Hindlimb muscle (tissue), 1 donor: ENCODE measurements around the gene BBX. TPM values are rescaled to one million over a fixed set of nuclear protein-coding genes. Genes with fewer than 3 reads are reported as not detected.
"Not testable (repeated sequence)": the region's sequence is repeated elsewhere in the genome, so short reads cannot be mapped to it uniquely, and the experiment has no call there.

Experiments
- DNase-seq: peaks from one replicate; pipeline ENCODE4 v3.0.0-alpha.2; 2013
- polyA plus RNA-seq: library from polyadenylated mRNA; unstranded; fragments of 120-200 nt; gene quantifications from one replicate; pipeline ENCODE4 v1.2.1, GENCODE V29; 2013; ENCODE audit not compliant: insufficient read length

BBX gene
- polyA plus RNA-seq, 1 donor = 41.6 TPM

DNA sequence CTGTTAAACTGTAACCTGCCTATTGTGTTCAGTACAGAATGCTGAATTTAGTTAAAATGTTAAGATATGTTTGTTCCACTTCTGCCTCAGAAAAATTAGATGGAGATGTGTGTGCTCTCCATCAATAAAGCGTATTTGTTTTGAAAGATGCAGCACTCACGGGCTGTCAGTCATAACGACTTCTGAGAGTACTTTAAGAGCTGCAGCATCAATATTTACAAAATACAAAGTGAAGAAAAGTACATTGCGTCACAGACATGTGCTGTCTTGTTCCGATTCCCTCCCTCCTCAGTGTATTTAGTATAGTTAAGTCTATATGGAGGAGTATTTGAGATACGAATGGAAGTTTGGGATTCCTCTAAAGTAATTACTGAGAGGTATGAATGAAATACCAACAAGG lies 166.6 kb downstream of the BBX start:
- no peak for DNase-seq

DNA sequence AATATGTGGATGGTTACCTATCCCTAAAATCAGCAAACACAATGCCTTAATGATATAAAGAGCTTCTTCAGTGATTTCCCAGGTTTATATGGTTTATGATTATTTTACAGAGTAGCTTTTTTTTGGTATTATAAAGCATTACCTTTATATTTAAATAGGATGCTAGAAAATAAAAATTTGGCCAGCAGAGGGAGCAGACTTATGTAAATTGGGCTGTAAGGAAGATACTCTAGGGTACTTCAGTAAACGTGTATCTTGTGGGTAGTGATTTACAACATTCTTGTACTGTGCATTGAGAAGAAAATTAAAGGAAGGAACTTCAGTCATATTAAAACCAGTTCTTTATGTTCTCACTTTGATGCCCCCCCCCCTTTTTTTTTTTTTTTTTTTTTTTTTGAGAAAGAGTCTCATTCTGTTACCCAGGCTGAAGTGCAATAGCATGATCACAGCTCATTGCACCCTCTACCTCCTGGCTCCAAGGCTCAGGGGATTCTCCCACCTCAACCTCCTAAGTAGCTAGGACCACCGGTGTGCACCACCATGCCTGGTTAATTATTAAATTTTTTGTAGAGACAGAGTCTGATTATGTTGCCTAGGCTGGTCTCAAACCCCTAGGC lies 167.9 kb downstream of the BBX start:
- peak; percentile 30 for DNase-seq

DNA sequence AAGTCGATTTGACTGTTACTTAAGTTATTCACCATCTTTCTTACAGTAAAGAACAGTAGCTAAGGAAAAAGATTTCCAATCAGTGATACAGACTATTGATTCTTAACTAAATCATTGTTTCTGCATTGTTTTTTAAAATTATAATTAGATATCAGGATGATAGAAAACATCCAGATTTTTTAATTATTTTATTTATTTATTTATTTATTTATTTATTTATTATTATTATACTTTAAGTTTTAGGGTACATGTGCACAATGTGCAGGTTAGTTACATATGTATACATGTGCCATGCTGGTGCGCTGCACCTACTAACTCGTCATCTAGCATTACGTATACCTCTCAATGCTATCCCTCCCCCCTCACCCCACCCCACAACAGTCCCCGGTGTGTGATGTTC lies 169.2 kb downstream of the BBX start:
- DNase-seq = not testable (repeated sequence)

DNA sequence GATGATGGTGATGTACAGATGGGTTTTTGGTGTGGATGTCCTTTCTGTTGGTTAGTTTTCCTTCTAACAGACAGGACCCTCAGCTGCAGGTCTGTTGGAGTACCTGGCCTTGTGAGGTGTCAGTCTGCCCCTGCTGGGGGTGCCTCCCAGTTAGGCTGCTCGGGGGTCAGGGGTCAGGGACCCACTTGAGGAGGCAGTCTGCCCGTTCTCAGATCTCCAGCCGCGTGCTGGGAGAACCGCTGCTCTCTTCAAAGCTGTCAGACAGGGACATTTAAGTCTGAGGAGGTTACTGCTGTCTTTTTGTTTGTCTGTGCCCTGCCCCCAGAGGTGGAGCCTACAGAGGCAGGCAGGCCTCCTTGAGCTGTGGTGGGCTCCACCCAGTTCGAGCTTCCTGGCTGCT lies 174.6 kb downstream of the BBX start:
- not testable (repeated sequence) for DNase-seq

DNA sequence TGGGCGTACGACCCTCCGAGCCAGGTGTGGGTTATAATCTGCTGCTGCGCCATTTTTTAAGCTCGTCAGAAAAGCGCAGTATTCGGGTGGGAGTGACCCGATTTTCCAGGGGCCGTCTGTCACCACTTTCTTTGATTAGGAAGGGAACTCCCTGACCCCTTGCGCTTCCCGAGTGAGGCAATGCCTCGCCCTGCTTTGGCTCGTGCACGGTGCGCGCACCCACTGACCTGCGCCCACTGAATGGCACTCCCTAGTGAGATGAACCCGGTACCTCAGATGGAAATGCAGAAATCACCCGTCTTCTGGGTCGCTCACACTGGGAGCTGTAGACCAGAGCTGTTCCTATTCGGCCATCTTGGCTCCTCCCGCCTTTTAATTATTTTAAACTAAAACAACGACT lies 175.1 kb downstream of the BBX start:
- not testable (repeated sequence) for DNase-seq

DNA sequence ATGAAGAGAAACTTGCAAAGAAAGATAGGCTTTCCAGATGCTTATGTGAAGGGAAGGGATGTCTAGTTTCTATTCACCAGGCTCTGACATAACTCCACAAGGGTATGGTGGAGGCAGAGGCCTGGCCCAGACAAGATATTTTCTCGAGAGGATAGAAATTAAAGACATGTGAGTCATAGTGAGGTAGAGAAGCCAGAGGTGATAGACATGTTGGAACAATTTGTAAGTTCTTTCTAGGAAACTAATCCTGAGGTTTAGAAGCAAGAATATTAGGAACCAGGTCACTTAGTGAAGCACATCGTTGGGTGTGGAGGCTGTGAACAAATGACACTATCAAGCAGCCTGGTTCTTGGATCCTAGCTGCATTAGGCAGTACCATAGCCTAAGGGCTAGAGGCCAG lies 176.9 kb downstream of the BBX start:
- no peak for DNase-seq

DNA sequence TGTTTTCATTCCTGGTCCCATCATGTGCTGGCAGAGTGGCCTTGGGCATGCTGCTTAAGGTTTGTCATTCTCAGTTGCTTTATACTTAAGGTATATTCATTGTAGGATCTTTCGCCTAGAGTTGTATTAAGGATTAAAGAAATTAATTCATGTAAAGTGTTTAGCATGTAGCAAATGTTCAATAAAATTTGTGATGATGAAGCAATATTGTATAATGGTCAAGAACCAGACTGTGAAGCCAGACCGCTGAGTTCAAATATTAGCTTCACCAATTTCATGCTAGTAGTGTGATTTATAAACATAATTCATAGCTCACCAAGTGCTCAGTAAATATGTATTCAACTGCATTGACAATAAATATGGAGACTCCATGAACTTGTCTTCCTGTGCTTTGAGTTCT lies 178.5 kb downstream of the BBX start:
- no peak for DNase-seq

DNA sequence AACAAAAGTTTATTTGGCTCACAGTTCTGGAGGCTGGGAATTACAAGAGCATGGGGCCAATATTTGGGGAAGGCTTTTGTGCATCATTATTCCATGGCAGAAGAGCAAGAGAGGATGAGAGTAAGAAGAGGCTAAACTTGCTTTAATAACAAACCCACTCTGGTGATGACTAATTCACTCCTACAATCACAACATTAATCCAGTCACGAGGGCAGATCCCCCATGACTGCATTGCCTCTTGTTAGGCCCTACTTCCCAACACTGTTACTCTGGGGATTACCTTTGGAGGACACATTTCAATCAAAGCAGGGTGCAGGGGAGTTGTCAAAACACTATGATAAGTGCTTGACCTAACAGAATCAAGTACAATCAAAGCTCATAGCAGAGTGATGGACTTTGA lies 181.7 kb downstream of the BBX start:
- no peak for DNase-seq

DNA sequence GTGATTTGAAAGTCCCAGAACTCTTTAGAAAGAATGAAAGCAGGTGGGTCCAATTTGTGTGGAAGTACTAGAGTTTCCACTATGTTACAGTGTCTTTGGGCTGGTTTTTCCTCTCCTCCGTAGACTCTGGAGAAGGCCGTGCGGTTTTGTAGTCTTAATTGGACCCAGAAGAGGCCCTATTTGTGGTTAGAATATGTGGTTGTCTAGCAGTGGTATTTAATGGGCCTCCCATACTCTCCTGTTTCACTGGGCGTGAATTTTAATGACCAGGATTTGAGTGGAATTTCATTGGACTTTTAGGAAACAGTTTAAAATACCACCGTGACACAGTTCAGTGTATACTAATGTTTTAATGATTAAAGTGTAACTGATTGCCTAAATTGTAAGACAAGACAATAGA lies 182.3 kb downstream of the BBX start:
- no peak for DNase-seq

DNA sequence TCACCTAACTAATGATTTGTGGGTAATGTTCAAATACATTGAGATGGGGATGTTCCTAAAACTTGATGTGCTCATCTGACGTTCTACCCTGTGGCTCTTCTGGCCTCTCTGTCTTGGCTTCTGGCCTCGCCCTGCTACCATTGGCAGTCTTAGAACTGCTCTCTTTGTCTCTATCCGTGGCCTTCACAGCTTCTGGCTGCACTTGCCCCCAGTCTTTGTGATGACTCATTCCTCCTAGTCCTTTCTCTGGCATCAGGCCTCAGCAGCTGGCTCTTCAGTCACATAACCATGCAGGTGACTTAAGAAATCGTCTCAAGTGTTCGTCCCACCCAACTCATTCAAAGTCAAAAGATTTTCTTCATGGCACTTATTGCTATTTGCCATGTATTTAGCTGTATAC lies 188.1 kb downstream of the BBX start:
- peak; percentile 14 for DNase-seq

DNA sequence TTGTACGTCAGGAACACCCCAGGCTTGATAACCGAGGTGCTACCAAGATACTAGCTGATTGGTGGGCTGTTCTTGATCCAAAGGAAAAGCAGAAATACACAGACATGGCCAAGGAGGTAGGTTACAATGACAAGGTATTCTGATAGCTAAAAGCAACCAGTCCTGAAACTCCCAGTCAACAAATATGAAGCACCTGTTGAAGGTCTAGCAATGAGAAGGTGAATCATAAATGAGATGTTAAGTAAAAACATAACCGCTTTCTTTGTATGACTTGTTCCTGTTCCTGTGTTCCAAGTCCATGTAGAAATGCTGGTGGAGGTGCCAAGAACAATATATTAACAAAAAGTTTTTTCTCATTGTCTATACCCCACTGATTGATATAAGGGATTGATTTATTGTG lies 194.0 kb downstream of the BBX start:
- no peak for DNase-seq

DNA sequence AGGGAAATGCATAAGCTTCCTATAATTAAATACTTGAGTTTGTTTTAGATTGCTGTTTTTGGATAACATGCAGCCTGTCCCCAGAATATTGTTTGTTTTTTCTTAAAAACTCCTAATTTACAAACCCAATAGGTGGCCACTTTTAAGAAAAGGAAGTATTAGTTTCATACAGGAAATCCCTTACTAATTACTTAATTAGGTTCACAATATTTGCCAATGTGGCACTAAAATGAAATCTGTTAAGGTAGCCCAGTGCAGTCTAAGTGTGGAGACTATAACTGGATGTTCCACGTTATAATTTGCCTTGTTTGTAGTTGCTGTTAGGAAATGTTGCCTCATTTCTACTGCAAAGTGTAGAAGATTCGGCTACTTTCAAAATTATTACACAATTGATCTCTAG lies 195.8 kb downstream of the BBX start:
- DNase-seq = no peak

DNA sequence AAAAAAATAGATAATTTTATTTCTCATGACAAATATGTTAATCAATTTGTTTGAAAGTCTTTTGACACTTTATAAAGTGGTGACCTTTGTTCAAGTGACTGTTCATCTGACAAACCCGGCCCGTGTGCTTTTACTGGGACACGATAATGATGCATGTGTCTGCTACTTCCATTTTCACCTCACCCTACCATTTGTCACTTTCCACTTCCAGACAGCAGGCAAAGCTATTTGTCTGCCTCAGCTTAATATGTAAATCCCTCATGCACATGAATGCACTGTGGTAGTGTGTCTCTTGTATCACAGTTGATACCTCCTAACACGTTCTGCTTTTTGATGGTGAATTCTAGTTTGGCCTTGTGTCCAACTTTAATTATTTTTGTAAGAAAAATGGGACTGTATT lies 204.3 kb downstream of the BBX start:
- no peak for DNase-seq

DNA sequence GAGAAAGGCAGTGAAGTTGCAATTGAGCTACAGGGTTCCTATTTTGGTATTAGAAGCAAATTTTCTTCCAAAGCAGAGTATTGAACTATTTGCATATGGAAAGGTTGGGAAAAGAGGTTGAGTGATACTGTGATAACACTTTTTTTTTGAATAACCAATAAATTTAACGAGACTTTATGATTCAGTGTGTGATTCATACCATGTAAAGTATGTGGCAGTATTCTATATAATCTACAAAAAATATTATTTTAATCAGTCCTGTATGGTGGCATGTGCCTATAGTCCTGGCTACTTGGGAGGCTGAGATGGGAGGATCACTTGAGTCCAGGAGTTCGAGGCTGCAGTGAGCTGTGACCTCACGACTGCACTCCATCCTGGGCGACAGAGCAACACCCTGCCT lies 206.9 kb downstream of the BBX start:
- no peak for DNase-seq

DNA sequence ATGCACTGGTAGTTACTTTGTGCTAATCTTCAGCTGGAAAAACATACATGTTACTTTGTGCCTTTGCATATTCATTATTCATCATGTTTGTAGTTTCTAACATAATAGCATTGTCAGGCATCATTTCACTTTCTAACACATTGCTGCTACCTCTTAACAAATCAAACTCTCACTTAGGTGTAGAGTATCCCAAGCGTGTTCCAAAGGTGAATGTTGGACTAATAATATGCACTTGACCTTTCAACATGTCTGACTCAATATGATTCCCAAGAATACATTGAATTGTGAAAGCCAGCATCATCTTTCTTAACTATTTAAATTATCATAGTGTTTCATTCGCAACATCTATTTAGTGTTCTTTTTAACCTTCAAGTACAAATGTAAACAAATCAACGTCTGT lies 211.6 kb downstream of the BBX start:
- DNase-seq = no peak

DNA sequence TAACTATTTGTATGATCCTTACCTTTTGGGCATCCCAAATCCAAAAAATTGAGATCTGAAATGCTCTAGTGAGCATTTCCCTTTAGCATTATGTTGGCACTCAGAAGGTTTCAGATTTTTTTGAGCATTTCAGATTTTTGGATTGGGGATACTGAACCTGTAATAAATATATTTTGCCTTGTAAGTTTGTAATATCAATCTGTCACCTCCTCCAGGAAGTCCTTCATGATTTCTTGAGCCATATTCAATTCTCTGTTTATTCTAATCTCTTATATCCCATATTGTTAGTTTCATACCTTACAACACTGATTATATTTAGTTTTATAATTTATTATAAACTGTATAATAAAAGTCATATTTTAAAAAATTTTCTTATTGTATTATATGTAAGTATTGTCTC lies 215.2 kb downstream of the BBX start:
- DNase-seq = no peak

DNA sequence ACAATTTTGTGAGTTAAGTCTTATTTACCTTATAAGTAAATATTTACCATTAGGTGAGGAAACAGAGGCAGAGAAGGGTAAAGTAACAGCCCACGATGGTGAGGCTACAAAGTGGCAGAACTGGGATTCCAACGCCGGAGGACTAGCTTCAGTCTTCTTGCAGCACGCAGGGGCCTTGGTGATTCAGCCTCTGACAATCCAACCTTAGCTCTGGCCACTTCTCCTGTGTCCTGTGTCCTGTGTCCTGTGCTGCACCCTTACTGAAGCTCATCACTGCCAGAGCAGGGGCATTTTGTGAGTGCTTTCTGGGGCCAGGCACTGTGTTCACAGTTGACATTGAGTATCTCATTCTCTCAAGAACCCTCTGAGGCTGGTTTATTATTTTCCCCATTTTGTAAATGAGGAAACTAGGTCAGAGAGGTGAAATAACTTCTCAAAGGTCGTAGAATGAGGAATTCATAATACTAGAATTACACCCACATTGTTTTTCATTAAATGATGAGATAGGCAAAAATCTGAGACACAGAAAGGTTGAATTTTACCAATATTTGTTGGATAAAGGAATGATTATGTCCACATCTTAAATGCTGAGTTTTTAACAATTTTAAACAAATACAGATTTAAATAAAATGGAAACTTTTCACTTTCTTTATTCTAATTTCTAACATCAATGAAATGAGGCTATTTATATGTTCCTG lies 215.9 kb downstream of the BBX start:
- DNase-seq = no peak

DNA sequence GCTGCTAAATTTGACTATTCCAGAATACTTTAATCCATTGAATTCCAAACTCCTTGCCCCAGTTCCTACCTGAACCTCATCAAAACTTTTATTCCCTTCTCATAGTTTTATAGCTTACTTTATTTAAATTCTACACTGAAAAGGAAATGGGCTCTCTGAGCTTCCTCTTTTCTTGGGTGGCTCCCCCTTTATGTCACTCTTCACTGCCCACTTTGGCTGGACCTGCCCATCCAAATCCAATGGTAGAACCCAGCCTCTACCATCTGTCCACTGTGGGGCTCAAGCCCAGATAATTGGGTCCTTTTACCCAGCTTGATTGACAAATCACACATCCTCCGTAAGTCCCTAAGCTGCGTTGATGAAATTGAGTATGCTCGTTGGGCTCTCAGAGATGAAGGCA lies 216.5 kb downstream of the BBX start:
- no peak for DNase-seq

DNA sequence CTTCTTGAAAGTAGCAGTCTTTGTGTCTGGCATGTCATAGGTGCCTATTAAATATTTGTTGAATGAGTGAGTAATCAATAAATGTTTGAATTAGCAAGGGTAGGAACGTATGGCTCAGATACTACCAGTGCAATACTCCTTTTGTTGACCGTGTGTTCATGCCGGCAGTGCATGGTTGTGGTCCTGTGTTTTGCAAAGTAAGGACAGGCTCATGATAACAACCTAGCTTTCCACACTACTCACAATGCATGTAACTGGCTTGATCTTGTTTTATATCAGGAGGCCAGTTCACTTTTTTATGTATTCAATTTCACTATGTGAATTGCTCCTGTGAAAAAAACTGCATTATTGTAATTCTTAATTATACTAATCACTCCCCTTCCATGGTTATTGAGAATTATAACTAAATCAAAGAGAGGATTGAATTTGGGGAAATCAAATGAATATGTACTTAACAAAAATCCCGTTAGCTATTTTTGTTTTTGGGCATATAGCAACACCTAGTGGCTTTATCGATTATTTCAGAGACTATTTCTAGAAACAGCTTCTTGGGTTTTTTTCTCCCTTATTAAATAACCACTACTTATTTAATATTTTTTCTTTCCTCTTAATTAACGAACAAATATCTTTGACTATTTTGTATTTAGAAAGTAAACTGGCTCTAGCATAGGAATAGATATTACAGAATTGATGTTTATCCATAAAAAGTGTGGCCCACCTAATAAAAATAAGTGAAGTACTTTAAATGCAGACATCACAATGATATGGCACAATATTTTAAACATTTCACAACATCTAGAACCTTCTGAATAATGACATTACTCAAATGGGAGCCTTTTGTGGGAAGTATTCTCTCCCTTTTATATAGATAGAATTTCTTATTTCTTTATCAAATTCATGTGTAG lies 218.5 kb downstream of the BBX start:
- DNase-seq = peak; percentile 16

DNA sequence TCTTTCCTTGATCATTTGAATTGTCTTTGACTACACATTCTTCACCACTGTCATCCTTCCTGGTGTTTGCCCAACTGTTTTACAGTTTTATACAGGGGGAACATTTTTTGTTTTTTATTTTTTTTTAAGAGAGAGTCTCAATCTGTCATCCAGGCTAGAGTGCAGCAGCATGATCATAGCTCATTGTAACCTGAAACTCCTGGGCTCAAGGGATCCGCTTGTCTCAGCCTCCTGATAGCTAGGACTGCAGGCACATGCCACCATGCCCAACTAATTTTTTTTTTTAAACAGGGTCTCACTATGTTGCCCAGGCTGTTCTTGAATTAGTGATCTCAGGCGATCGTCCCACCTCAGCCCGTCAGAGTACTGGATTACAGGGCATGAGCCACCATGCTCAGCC lies 222.6 kb downstream of the BBX start:
- DNase-seq = no peak

DNA sequence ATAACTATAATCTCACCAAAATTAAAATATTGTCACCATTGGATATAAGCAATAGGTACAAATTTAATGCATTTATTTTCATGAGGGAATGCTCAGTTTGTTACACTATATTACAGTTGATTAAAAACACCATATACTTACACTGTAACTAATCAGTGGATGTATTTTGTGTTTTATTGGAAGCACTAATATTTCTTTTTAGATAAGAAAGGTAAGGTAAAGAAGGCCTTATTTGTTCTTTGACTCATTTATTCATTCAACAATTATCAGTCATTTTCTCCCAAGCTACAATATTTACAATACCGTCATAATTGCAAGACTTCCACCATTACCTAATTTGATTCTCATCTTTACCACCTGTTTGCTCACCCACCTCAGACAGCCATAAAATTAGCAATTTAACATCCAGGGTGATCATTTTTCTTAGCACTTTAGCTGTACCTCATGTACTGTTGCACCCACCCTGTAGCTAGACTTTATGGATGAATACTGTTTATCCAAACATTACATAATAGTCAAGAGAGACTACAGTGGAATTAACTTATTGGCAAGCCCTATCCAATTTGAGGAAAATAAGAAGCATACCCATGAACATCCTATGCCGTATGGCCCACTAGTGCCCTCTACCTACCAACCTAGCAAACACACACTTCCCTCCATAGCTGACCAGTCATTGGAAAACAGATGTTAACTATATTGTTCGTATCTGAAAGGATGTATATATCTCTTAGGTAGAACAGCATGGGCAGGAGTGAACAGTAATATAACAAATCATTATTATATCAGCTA lies 229.6 kb downstream of the BBX start:
- DNase-seq = no peak

DNA sequence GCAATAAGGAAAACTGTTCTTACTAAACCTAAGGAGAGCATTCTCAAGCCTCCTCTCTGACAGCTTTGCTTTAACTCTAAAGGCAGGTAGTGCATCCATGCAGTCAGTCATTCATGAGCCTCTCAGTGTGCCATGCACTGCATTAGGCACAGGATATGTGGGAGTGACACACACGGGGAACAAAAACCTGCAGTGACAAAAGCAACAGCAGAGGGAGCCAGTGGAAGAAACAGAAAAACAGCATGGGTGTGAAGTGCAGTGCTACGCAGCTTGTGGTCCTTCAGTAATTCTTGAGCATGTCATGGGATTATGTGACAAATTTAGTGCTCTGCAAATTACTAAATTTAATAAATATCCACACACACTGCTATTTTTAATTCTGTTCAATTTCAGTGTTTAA lies 230.7 kb downstream of the BBX start:
- no peak for DNase-seq

DNA sequence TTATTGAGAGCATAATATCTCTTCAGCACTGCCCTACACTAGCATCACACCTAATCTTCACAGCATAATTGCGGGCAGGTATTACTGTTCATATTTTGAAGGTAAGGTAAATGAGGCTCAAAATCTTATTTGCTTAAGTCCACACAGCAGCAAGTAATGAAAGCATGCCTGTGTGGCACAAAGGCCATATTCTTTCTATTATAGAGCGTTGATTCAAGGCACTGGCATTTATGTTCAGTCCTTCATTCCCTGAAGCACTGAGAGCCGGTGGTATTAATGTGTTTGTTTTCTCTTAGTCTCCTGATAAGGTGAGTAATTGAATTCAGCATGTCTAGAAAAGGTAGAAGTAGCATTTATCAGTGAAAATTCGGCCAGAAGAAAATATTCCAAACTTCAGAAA lies 231.2 kb downstream of the BBX start:
- no peak for DNase-seq
